ENCODE measurements around the gene CRISPLD2. TPM values are rescaled to one million over a fixed set of nuclear protein-coding genes. Genes with fewer than 3 reads are reported as not detected.
"Not testable (repeated sequence)": the region's sequence is repeated elsewhere in the genome, so short reads cannot be mapped to it uniquely, and the experiment has no call there.

Gene CRISPLD2
- total RNA-seq, 1 donor from 2014 or later: 9.0 TPM

DNA sequence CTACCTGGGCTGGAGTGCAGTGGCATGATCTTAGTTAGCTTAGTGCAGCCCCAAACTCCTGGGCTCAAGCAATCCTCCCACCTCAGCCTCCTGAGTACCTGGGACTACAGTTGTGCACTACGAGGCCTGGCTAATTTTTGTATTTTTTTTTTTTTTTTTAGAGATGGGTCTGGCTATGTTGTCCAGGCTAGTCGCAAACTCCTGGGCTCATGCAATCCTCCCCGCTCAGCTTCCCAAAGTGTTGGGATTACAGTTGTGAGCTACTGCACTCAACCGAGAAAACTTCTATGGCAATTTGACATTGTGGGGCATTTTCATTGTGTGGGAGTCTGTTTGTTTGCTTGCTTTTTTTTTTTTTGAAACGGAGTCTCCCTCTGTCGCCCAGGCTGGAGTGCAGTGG is 30.0 kb downstream of the CRISPLD2 start:
- peaks cover 2% of the 10 kb centered on the region for H3K9me3 Mint-ChIP-seq (ENCODE audit: unreplicated experiment)

DNA sequence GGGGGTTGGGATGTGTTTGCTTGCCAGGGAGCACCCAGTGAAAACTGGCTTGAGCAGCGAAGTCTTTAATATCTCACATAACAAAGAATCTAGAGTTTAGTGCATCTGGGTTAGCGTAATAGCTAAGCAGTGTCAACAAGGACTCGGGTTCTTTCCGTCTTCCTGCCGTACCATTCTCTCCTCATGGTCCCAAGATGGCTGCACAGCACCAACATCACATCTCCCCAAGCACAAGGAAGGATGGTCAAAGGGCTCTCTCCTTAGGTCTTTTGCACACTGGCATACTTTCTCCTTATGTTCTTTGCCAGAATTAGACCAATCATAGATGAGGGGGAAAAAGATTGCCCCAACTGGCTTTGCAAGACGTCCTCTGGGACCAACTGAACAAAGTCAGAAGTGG is 30.9 kb downstream of the CRISPLD2 start:
- peaks cover 4% of the 10 kb centered on the region for H3K4me1 Mint-ChIP-seq (ENCODE audit: low read depth, unreplicated experiment)
- no peak for DNase-seq
- TF ChIP-seq, protein P1, sequence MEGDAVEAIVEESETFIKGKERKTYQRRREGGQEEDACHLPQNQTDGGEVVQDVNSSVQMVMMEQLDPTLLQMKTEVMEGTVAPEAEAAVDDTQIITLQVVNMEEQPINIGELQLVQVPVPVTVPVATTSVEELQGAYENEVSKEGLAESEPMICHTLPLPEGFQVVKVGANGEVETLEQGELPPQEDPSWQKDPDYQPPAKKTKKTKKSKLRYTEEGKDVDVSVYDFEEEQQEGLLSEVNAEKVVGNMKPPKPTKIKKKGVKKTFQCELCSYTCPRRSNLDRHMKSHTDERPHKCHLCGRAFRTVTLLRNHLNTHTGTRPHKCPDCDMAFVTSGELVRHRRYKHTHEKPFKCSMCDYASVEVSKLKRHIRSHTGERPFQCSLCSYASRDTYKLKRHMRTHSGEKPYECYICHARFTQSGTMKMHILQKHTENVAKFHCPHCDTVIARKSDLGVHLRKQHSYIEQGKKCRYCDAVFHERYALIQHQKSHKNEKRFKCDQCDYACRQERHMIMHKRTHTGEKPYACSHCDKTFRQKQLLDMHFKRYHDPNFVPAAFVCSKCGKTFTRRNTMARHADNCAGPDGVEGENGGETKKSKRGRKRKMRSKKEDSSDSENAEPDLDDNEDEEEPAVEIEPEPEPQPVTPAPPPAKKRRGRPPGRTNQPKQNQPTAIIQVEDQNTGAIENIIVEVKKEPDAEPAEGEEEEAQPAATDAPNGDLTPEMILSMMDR (IDR thresholded peaks at IDR 0.05; ENCODE audit: partially characterized antibody, unreplicated experiment): no peak
- no peaks in the 10 kb centered on the region for H3K27me3 Mint-ChIP-seq (ENCODE audit: unreplicated experiment)
- H3K36me3 Mint-ChIP-seq (ENCODE audit: unreplicated experiment): peaks cover 4% of the 10 kb centered on the region
- H3K27ac Mint-ChIP-seq (ENCODE audit: unreplicated experiment): no peak overlapping the region
- H3K4me3 Mint-ChIP-seq (ENCODE audit: unreplicated experiment): no peak overlapping the region
- H3K9me3 Mint-ChIP-seq (ENCODE audit: unreplicated experiment): peaks cover 2% of the 10 kb centered on the region

More for the DNA sequence above, 30.0 kb downstream of the CRISPLD2 start:
- DNase-seq: no peak
- Mint-ChIP-seq H3K4me3 (ENCODE audit: unreplicated experiment) (no peak overlapping the region), H3K27ac (ENCODE audit: unreplicated experiment) (no peak overlapping the region), H3K36me3 (ENCODE audit: unreplicated experiment) (peaks cover 4% of the 10 kb centered on the region), H3K27me3 (ENCODE audit: unreplicated experiment) (peaks cover 2% of the 10 kb centered on the region), H3K4me1 (ENCODE audit: low read depth, unreplicated experiment) (peaks cover 4% of the 10 kb centered on the region)
- TF ChIP-seq, protein P1 (IDR thresholded peaks at IDR 0.05; ENCODE audit: partially characterized antibody, unreplicated experiment): no peak

DNA sequence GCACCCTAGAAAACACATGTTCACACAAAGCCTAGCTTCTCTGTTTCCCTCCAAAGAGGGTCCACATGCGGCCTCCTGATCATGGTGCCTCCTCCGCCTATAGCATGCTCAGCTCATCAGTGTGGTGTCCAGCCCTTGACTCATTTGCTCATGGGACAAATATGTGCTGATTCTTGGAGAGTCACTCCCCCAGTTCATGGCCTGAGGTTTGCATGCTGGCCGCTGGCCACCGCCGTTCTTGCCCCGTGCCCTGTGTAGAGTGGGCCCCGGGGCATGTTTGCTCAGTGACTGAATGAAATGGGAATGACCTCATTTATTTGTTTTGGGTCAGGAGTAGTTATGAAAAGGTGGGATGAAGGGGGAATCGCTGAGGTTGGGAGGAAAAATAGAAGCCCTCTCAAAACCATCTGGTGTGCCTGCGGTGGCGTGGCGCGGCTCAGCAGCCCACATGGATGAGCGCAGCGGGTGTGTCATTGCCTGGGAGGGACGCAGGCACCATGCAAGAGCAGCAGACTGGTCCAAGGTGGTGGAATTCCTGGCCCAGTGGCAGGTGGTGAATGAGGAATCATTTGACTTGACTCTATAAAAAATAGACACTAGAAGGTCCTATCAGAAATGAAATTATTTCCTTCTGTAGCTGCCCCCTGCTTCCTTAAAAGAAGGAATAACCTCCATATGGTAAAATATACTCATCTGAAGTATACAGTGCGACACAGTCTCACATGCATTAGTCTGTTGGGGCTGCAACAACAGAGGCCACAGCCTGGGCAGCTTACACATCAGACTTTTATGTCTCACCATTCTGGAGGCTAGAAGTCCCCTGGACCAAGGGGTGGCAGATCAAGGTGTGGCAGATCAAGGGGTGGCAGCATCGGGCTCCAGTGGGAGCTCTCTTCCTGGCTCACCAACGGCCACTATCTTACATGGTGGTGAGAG is 31.7 kb downstream of the CRISPLD2 start:
- H3K4me3 Mint-ChIP-seq (ENCODE audit: unreplicated experiment): no peak overlapping the region
- peaks cover 2% of the 10 kb centered on the region for H3K9me3 Mint-ChIP-seq (ENCODE audit: unreplicated experiment)
- H3K27ac Mint-ChIP-seq (ENCODE audit: unreplicated experiment): no peak overlapping the region
- H3K4me1 Mint-ChIP-seq (ENCODE audit: low read depth, unreplicated experiment): peaks cover 3% of the 10 kb centered on the region
- TF ChIP-seq, protein P1 (IDR thresholded peaks at IDR 0.05; ENCODE audit: partially characterized antibody, unreplicated experiment): no peak
- no peak for DNase-seq
- no peaks in the 10 kb centered on the region for H3K27me3 Mint-ChIP-seq (ENCODE audit: unreplicated experiment)
- peaks cover 4% of the 10 kb centered on the region for H3K36me3 Mint-ChIP-seq (ENCODE audit: unreplicated experiment)

DNA sequence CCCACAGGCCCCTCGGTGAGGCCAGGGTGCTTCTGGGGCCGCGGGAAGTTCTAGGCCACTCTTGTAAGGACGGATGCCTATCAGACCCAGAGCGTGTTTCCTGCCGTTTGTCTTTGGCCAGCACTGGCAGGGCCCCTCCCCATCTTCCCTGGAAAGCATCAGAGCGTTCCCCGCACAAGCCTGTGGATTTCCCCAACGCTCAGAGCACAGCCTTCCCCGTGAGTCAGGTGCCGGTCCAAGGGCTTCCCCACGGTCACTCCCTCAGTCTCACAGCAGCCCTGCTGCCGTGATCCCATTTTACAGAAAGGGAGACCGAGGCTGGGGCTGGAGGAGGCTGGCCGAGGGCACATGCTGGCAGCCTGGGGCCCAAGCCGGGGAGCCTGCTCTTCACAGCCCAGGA is 33.7 kb downstream of the CRISPLD2 start:
- peaks cover 12% of the 10 kb centered on the region for H3K36me3 Mint-ChIP-seq (ENCODE audit: unreplicated experiment)
- DNase-seq: no peak
- peaks cover 2% of the 10 kb centered on the region for H3K9me3 Mint-ChIP-seq (ENCODE audit: unreplicated experiment)
- TF ChIP-seq, protein P1 (IDR thresholded peaks at IDR 0.05; ENCODE audit: partially characterized antibody, unreplicated experiment): no peak
- H3K27me3 Mint-ChIP-seq (ENCODE audit: unreplicated experiment): peaks cover 3% of the 10 kb centered on the region
- no peak overlapping the region for H3K4me3 Mint-ChIP-seq (ENCODE audit: unreplicated experiment)
- H3K4me1 Mint-ChIP-seq (ENCODE audit: low read depth, unreplicated experiment): no peaks in the 10 kb centered on the region
- no peak overlapping the region for H3K27ac Mint-ChIP-seq (ENCODE audit: unreplicated experiment)

DNA sequence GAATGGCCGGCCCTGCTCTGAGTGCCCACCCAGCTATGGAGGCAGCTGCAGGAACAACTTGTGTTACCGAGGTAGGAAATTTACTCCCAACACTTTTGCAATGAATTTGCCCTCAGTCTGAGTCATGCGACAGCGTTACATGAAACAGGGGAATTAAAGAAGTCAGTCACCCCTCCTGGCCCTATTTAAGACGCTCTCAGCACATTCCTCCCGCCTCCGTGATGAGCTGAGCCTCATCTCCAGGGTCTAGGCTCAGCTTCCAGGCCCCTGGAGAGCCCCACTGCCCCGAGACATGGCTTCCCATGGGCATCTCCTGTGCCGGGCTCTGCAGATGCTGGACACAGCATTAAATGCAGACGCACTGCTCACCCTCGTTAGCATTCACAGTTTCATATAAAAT is 35.0 kb downstream of the CRISPLD2 start:
- Mint-ChIP-seq H3K4me1 (ENCODE audit: low read depth, unreplicated experiment) (no peaks in the 10 kb centered on the region), H3K9me3 (ENCODE audit: unreplicated experiment) (peaks cover 5% of the 10 kb centered on the region), H3K36me3 (ENCODE audit: unreplicated experiment) (peaks cover 19% of the 10 kb centered on the region), H3K4me3 (ENCODE audit: unreplicated experiment) (no peak overlapping the region), H3K27ac (ENCODE audit: unreplicated experiment) (no peak overlapping the region), H3K27me3 (ENCODE audit: unreplicated experiment) (peaks cover 3% of the 10 kb centered on the region)
- TF ChIP-seq, protein P1 (IDR thresholded peaks at IDR 0.05; ENCODE audit: partially characterized antibody, unreplicated experiment): no peak
- DNase-seq: no peak

DNA sequence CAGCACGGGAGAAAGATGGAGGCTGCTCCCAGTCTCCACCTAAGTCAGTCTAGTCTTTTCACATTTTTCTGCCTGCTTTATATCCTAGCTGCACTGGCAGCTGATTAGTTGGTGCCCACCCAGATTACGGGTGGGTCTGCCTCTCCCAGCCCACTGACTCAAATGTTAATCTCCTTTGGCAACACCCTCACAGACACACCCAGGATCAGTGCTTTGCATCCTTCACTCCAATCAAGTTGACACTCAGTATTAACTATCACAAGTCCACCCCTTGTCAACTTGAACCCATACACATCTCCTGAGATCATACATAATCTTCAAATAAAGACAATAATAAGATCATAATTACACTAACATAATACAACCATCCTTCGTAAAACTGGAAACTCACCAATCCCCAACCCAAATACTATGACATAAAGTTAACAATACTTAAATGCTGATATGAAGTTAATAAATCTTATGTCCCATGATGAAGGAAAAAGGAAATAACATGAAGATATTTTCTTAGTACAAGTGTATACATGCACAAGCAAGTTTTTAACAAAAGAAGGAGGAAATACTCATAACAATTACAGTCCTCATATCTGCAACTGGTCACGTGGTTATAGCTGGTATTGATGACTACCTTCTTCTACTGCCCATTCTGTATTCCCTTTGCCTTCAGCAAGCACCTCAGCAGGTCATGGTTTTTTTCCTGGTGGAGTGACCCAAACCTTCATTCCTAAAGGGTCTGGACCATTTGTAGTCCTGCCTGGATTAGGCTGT is 35.8 kb downstream of the CRISPLD2 start:
- not testable (repeated sequence) for H3K4me3 Mint-ChIP-seq (ENCODE audit: unreplicated experiment); H3K9me3 Mint-ChIP-seq (ENCODE audit: unreplicated experiment); H3K4me1 Mint-ChIP-seq (ENCODE audit: low read depth, unreplicated experiment); DNase-seq; H3K27ac Mint-ChIP-seq (ENCODE audit: unreplicated experiment); H3K27me3 Mint-ChIP-seq (ENCODE audit: unreplicated experiment)
- H3K36me3 Mint-ChIP-seq (ENCODE audit: unreplicated experiment): peaks cover 27% of the 10 kb centered on the region

DNA sequence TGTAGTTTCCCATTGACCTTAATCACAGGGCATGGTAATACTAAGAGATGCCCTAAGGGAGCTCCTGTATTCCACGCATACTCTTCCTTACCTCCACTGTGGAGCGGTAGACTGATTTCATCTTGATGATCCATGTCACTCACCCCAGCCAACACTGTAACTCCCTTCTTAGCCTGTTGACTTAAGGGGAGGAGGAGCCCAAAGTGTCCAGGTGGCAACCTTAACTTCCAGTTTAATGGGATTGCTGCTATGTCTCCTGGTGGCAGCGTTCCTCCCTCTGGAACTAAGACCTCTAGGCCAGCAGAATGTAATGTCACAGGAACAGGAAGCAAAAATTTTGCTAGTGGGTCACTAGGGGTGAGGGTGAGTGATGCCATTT is 36.4 kb downstream of the CRISPLD2 start:
- not testable (repeated sequence) for H3K4me3 Mint-ChIP-seq (ENCODE audit: unreplicated experiment); H3K27me3 Mint-ChIP-seq (ENCODE audit: unreplicated experiment); DNase-seq; H3K4me1 Mint-ChIP-seq (ENCODE audit: low read depth, unreplicated experiment); H3K27ac Mint-ChIP-seq (ENCODE audit: unreplicated experiment)
- Mint-ChIP-seq H3K36me3 (ENCODE audit: unreplicated experiment) (peaks cover 28% of the 10 kb centered on the region), H3K9me3 (ENCODE audit: unreplicated experiment) (peaks cover 12% of the 10 kb centered on the region)
